Activated CD4-positive, alpha-beta T cell treated with anti-CD3 and anti-CD28 coated beads for 48 hours (primary cell): ENCODE data around the gene CEP83.
A peak's percentile ranks its signal among the peaks of the same experiment; 100 is the strongest.

Experiments used
- DNase-seq: peaks from one replicate; pipeline ENCODE4 v3.0.0-alpha.2; 2020

CEP83 gene

GRCh38 chr12:94265966-94266745 lies 193.5 kb downstream of the CEP83 start:
- no peak for DNase-seq

DNA sequence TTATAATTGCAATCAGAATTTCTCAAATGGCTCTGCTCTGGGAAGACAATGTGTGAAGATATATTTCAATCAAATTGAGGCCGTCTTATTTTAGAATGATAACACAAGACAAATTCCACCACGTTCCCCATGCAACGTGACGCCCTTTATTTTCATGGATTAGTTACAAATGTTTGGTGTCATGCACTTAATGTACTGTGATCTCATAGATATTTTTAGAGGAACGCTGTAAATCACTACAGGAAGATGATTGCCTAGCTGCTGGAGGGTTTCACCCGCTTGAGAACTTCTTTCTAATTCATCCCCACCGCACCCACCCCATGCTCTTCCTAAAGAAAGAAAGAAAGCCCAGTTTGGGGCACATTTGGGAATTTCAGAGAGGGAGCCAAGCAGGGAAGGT lies 194.1 kb downstream of the CEP83 start:
- no peak for DNase-seq

DNA sequence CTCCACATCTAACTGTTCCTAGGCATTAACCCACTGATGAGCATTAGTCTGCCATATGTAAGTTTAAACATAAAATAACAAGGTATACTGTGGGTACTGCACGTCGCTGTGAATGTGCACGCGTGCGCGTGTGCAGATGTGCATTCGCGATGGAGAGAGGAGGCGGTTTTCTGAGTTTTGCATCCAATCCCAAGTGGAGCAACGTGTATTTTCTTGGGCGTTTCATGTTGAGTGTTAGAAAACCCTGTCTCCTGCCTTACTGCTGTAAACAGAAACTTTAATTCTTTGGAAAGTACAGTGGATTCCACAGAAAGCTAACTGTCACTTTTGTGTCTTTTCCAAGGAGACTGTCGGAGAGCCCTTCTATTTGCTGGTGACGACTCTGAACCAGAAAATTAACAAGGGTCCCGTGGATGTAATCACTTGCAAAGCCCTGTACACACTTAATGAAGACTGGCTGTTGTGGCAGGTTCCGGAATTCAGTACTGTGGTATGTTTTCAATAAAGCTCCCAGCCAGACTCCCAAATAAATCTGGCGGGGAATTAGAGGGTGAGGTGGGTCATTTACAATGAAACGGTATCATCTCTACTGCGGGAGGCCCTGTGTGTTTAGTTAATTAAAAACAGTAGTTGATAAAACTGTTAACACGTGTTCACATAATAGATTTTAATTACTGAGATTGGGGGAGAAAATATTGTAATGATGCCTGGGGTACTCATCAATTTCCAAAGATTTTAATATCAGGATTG lies 194.8 kb downstream of the CEP83 start:
- DNase-seq: no peak

DNA sequence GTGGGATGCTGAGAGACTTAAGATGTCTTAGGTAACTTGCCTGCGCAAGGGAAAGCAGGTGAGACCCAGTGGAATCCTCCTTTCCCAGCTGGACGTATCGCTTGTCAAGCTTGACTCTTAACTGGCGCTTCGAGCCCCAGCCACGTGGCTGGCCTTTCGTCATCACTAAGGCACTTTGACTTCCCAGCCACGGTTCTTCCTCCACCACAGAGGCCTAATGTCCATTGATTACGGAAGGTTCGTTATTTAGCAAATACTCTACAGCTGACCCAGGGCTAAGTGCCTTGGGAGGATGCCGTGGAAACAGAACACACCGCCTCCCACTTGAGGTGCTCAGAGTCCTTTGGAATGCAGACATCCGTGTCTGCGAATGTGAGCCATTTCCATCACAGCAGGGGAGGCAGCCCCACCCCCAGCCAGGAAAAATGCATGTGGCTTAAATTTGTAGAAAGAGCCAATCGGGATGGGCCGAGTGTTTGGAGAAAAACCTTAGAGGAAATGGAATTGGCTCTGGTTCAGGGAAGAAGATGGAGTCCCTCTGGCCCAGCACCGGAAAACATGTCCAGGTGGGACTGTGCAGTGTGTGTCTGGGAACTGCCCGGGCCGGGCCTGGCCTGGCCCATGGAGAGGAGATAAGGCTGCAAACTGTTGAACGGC lies 195.6 kb downstream of the CEP83 start:
- no peak for DNase-seq

DNA sequence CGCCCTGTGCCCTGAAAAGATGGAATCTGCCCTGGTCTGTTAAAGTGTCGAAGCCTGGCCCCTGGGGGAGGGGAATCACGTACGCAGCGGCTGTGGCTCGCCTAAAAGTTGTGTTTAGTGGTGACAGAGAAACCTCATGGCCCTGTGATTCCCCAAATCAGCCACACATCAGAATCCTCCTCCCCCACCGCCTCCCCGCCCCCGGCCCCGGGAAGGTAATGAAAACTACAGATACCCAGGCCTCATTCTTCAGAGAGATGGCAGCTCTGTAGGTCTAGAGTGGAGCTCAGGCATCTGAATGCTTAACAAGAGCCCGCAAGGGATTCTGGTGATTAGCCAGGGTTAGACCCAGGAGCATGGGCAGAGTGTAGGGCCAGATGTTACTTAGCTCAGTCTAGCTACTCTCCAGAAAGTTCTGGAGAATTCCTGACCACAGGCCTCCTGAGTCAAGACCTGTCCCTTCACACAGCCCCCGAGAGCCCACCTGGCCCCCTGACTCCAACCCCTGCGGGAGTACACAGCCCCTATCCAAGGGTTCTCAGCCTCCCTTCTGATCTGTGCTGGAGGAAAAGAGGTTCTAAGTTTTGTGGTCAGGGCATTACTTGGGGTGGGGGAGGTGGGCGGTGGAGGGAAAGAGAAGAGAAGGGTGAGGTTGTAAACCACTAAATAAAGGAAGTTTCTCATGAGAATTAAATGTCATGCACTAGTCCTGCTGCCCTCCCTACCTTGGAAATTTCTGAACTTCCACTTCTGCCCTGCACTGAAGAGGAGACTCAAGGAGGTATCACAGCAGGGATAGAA lies 196.5 kb downstream of the CEP83 start:
- peak; percentile 81 for DNase-seq

DNA sequence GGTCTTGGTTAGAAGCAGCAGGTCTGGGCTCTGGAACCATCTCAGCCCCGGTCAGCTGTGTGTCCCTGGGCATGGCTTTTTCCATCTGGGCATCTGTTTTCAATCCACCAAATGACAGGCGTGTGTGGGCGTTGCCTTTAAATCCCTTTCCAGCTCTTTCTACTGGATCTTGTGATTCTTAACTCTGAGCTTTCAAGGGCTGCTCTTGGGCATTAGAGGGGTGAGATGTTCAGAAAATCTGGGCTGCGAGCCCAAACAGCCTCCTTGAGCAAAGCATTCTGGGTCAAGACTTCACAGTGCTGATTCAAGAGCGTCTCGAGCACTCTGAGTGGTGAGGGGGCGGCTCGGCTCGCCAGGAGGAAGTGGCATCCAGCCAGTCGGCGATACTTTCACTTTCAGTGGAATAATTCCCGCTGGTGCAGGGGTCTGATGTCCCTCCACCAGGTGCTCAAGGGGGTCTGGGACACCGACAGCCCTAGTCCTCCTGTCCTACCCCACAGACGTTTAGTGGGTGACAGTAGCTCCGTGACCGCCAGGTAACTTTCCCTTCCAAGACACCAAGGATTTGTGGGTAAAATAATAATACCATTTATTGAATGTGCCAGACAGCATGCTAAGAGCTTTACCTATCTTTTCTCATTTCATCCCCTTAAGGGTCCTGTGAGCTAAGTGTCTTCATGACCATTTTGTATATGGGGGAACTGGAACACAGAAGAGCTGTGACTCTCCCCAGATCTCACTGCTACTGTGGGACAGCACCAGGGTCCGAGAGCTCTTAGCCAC lies 197.2 kb downstream of the CEP83 start:
- peak; percentile 83 for DNase-seq

DNA sequence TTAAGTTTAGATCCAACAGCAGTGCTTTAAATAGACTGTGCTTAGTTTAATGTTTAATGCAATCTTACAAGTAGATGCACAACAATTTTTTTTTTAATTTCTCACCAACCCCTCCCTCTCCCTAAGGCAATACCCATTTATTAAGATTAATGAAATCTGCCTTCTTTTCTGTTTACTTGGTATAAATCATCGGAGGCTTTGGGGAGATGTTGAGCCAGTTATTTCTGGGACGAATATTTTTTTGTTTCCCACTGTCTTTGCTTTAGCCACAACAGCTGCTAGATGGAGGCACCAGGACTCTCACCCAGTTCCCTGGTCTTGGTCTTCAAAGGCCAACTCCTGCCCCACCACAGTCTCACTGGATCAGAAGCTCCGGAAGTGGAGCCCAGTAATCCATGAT lies 197.9 kb downstream of the CEP83 start:
- DNase-seq: no peak

- no peak for DNase-seq
Observed at GRCh38 chr12:94261119-94261518, 198.5 kb downstream of the CEP83 start.

- no peak for DNase-seq
Observed at GRCh38 chr12:94260717-94261116, 198.9 kb downstream of the CEP83 start.

- DNase-seq: no peak
Observed at GRCh38 chr12:94260017-94260416, 199.7 kb downstream of the CEP83 start.

- no peak for DNase-seq
Observed at GRCh38 chr12:94258593-94258992, 201.1 kb downstream of the CEP83 start.
